HUDEP-2 (cell line): ENCODE results near the gene XRRA1.

Source experiments
- DNase-seq, 76 experiments: peaks; one replicate each; lab custom pipeline; 2025; ENCODE audit not compliant: unreplicated experiment in 76 of 76; lab: John Stamatoyannopoulos, UW

XRRA1 gene

GRCh38 chr11:74952752-74953151, 3.9 kb upstream of the XRRA1 start:
- DNase-seq: no peak

- no peak for DNase-seq
Measured at GRCh38 chr11:74951226-74951625, 2.3 kb upstream of the XRRA1 start.

- no peak for DNase-seq
Measured at GRCh38 chr11:74950374-74950969, 1.6 kb upstream of the XRRA1 start.

GRCh38 chr11:74949753-74950137, 854 bp upstream of the XRRA1 start:
- no peak for DNase-seq

GRCh38 chr11:74948546-74948897, 369 bp downstream of the XRRA1 start:
- peak in 5 of 76 experiments; percentile 12 to 65 (median 47) for DNase-seq

- no peak for DNase-seq
Measured at GRCh38 chr11:74942073-74942759, 6.7 kb downstream of the XRRA1 start.

- DNase-seq: no peak
Measured at GRCh38 chr11:74941492-74941891, 7.4 kb downstream of the XRRA1 start.

GRCh38 chr11:74937696-74938475, 11.0 kb downstream of the XRRA1 start:
- DNase-seq: no peak

GRCh38 chr11:74936976-74937375, 11.9 kb downstream of the XRRA1 start:
- DNase-seq: no peak

GRCh38 chr11:74936087-74936486, 12.8 kb downstream of the XRRA1 start:
- DNase-seq: no peak

GRCh38 chr11:74935285-74935684, 13.6 kb downstream of the XRRA1 start:
- no peak for DNase-seq

GRCh38 chr11:74933765-74934164, 15.1 kb downstream of the XRRA1 start:
- DNase-seq: no peak

GRCh38 chr11:74932797-74933196, 16.1 kb downstream of the XRRA1 start:
- DNase-seq: no peak

GRCh38 chr11:74932169-74932568, 16.7 kb downstream of the XRRA1 start:
- no peak for DNase-seq

GRCh38 chr11:74929431-74930363, 19.2 kb downstream of the XRRA1 start:
- DNase-seq: peak in 65 of 76 experiments; percentile 5 to 73 (median 42)

GRCh38 chr11:74927496-74927895, 21.4 kb downstream of the XRRA1 start:
- DNase-seq: no peak

- no peak for DNase-seq
Measured at GRCh38 chr11:74926304-74927030, 22.4 kb downstream of the XRRA1 start.

GRCh38 chr11:74925281-74925680, 23.6 kb downstream of the XRRA1 start:
- no peak for DNase-seq

- no peak for DNase-seq
Measured at GRCh38 chr11:74923125-74923524, 25.8 kb downstream of the XRRA1 start.

GRCh38 chr11:74909812-74910211, 39.1 kb downstream of the XRRA1 start:
- no peak for DNase-seq
